ENCODE data around the gene BCL7B.

DNA sequence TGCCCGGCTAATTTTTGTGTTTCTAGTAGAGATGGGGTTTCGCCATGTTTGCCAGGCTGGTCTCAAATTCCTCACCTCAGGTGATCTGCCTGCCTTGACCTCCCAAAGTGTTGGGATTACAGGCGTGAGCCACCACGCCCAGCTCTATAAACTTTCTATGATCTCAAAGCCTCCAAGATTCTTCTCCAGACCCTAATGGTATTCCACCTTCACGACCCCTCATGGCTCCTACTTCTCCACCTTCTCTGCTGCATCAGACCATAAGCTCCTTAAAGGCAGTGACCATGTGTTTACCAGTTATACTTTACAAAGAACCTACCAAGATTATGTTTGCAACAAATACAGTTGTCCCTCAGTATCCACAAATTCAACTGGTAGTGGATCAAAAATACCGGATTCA lies 25.3 kb downstream of the BCL7B start:
- TF ChIP-seq CTCF (IDR thresholded peaks at IDR 0.05) (no peak), POLR2A (IDR thresholded peaks at IDR 0.05) (no peak)

All from uterus (tissue), 2 donors.